K562 (cell line): ENCODE data around the gene ITGAD. TPM values are rescaled to one million over a fixed set of nuclear protein-coding genes. Genes with fewer than 3 reads are reported as not detected.

Experiments used
- CTCFL ChIP-seq: IDR thresholded peaks from 2 replicates; pipeline ENCODE4 v1.6.1; 2011; ENCODE audit warnings: borderline replicate concordance, low read depth, mild to moderate bottlenecking, moderate library complexity, low read length; ENCODE audit not compliant: insufficient read depth, poor library complexity, severe bottlenecking
- DEAF1 ChIP-seq: fragments of 450-650 bp; formaldehyde crosslinking; IDR thresholded peaks from 2 replicates; pipeline ENCODE4 v1.4.0; 2020; ENCODE audit warnings: mild to moderate bottlenecking, moderate library complexity
- FOXK1 ChIP-seq: sonication (generic); formaldehyde crosslinking; IDR thresholded peaks from 2 replicates; pipeline ENCODE4 v1.8.0; 2022; ENCODE audit warnings: missing genetic modification reagents, mild to moderate bottlenecking, borderline replicate concordance
- GATAD2A ChIP-seq: fragments of 450-650 bp; IDR thresholded peaks from 2 replicates; pipeline ENCODE4 v1.6.1; 2017
- GATAD2B ChIP-seq: fragments of 450-650 bp; IDR thresholded peaks from 2 replicates; pipeline ENCODE4 v1.6.1; 2017; ENCODE audit warnings: mild to moderate bottlenecking, borderline replicate concordance
- HNRNPLL ChIP-seq: fragments of 200-400 bp; formaldehyde crosslinking; IDR thresholded peaks from 2 replicates; pipeline ENCODE4 v1.6.1; 2017; ENCODE audit warnings: low read length, low read depth, mild to moderate bottlenecking; ENCODE audit not compliant: poor library complexity, severe bottlenecking
- KDM1A ChIP-seq, 2 experiments: fragments of 450-650 bp; IDR thresholded peaks; 2 replicates each; pipeline ENCODE4 v1.6.1; 2016; ENCODE audit warnings: mild to moderate bottlenecking in 2 of 2
- MYC ChIP-seq, 2 experiments: fragments of 250-450 bp in 1 of 2; sonication (Bioruptor Pico) in 1 of 2; IDR thresholded peaks; 2 replicates each; pipeline versions ENCODE4 v1.5.1 to v1.6.1; 2012 to 2021; ENCODE audit warnings: low read depth in 2 of 2, borderline replicate concordance in 1 of 2, improper control_type of control experiment in 1 of 2, low read length in 1 of 2, mild to moderate bottlenecking in 1 of 2, moderate library complexity in 1 of 2
- NBN ChIP-seq: fragments of 450-650 bp; IDR thresholded peaks from 2 replicates; pipeline ENCODE4 v1.6.1; 2016; ENCODE audit warnings: low read depth, mild to moderate bottlenecking
- POLR2H ChIP-seq: IDR thresholded peaks from 2 replicates; pipeline ENCODE4 v1.6.1; 2016; ENCODE audit warnings: missing genetic modification characterization, low read depth, mild to moderate bottlenecking, control low read depth, missing compliant biosample characterization, moderate library complexity
- RBM34 ChIP-seq: fragments of 200-400 bp; formaldehyde crosslinking; IDR thresholded peaks from 2 replicates; pipeline ENCODE4 v1.6.1; 2018; ENCODE audit warnings: low read length, borderline replicate concordance; ENCODE audit not compliant: insufficient read depth
- SIN3B ChIP-seq: fragments of 450-650 bp; IDR thresholded peaks from 2 replicates; pipeline ENCODE4 v1.6.1; 2017; ENCODE audit warnings: low read depth, mild to moderate bottlenecking, moderate library complexity
- SMAD1 ChIP-seq: fragments of 150-350 bp; IDR thresholded peaks from 2 replicates; pipeline ENCODE4 v1.6.1; 2014; ENCODE audit warnings: low read length, low read depth; ENCODE audit not compliant: partially characterized antibody
- TRIM25 ChIP-seq: fragments of 450-650 bp; IDR thresholded peaks from 2 replicates; pipeline ENCODE4 v1.7.0; 2016; ENCODE audit warnings: borderline replicate concordance
- ZBED1 ChIP-seq: IDR thresholded peaks from 2 replicates; pipeline ENCODE4 v1.6.1; 2014
- ZHX1 ChIP-seq: fragments of 150-350 bp; conservative IDR thresholded peaks from 2 replicates; pipeline ENCODE4 v1.6.1; 2014; ENCODE audit warnings: low read length
- ZNF583 ChIP-seq: fragments of 250-450 bp; sonication (Bioruptor Pico); IDR thresholded peaks from 2 replicates; pipeline ENCODE4 v1.4.0; 2020
- ZNF586 ChIP-seq: fragments of 450-650 bp; formaldehyde crosslinking; conservative IDR thresholded peaks from 2 replicates; pipeline ENCODE4 v1.4.0; 2020; ENCODE audit warnings: mild to moderate bottlenecking, moderate library complexity
- ZNF780A ChIP-seq: fragments of 250-450 bp; sonication (Bioruptor Pico); IDR thresholded peaks from 2 replicates; pipeline ENCODE4 v1.5.0; 2021; ENCODE audit warnings: mild to moderate bottlenecking
- polyA plus RNA-seq, 8 experiments: library from polyadenylated mRNA; depleted of rRNA in 4 of 8; stranded (reverse) in 5 of 8; unstranded in 3 of 8; fragments of >200 nt; fragmentation: Nextera tagmentation in 2 of 8; fragmentation: Illumina TruSeq in 1 of 8; extraction: Ambion mirVana in 2 of 8; extraction: Trizol in 1 of 8; gene quantifications; 2 replicates each; pipeline versions ENCODE4 v1.2.1 to v1.2.3, GENCODE V29; 2011 to 2014; ENCODE audit warnings: inconsistent platforms in 1 of 8, missing spikeins in 1 of 8
- total RNA-seq, 7 experiments: library from RNA; depleted of rRNA in 6 of 7; stranded (reverse); fragments of >200 nt in 6 of 7; fragmentation: Illumina TruSeq in 2 of 7; extraction: Trizol in 2 of 7; gene quantifications; 2 replicates each; pipeline versions ENCODE4 v1.2.1 to v1.2.3, GENCODE V29; 2011 to 2021; ENCODE audit warnings: low replicate concordance in 1 of 7

The ITGAD gene
- total and polyA plus RNA-seq, 9 of the 15 experiments (the other 6 are each of a cell fraction or from before 2014, with no cell fraction given) = not detected

- TF ChIP-seq ZHX1 (no peak), CTCFL (peak; percentile 92), SIN3B (peak; percentile 82), SMAD1 (no peak), ZNF583 (CRISPR knock-in tag) (peak; percentile 86), FOXK1 (CRISPR knock-in tag) (0 out of 2 replicates have a peak, but pooled peaks have one; percentile 62), HNRNPLL (peak; percentile 58), GATAD2A (0 out of 2 replicates have a peak, but pooled peaks have one; percentile 25), RBM34 (0 out of 2 replicates have a peak, but pooled peaks have one; percentile 51), DEAF1 (CRISPR knock-in tag) (peak; percentile 55; the same call in 1 of the 2 replicates), MYC (IDR thresholded peaks at IDR 0.05; ENCODE audit: low read depth, low read length) (peak; percentile 96), MYC (CRISPR knock-in tag; IDR thresholded peaks at IDR 0.05; ENCODE audit: borderline replicate concordance, low read depth) (peak; percentile 96), ZBED1 (peak; percentile 54; the same call in 1 of the 2 replicates), ZNF586 (no peak), POLR2H (tag) (peak; percentile 90), TRIM25 (no peak), NBN (peak; percentile 47; the same call in 1 of the 2 replicates), ZNF780A (CRISPR knock-in tag) (no peak), GATAD2B (peak; percentile 54; the same call in 1 of the 2 replicates), KDM1A (IDR thresholded peaks at IDR 0.05) (no peak)
These were observed 65.9 kb downstream of the ITGAD start, which contains the start of gene ARMC5 (continued) for GRCh38 chr16:31458844-31459686.
